ENCODE measurements around the gene RAB23.

DNA sequence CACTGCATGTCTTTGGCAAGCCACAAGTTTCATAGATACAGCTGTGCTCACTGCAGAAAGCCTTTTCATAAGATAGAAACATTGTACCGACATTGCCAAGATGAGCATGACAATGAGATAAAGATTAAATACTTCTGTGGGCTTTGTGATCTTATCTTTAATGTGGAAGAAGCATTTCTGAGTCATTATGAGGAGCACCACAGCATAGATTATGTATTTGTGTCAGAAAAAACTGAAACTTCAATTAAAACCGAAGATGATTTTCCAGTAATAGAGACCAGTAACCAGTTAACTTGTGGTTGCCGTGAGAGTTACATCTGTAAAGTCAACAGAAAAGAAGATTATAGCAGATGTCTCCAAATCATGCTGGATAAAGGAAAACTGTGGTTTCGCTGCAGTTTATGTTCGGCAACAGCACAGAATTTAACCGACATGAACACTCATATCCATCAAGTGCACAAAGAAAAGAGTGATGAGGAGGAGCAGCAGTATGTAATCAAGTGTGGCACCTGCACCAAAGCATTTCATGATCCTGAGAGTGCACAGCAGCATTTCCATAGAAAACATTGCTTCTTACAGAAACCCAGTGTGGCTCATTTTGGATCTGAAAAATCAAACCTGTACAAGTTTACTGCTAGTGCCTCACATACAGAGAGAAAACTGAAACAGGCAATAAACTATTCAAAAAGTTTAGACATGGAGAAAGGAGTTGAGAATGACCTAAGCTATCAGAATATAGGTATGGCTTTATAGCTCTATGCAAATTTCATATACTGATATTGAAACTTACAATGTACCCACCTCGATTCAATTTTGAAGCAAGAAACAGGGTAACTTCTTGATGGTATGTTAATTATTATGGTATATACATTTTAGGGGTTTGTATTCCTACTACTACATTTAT lies 73.9 kb downstream of the RAB23 start:
- TF ChIP-seq, protein P1, sequence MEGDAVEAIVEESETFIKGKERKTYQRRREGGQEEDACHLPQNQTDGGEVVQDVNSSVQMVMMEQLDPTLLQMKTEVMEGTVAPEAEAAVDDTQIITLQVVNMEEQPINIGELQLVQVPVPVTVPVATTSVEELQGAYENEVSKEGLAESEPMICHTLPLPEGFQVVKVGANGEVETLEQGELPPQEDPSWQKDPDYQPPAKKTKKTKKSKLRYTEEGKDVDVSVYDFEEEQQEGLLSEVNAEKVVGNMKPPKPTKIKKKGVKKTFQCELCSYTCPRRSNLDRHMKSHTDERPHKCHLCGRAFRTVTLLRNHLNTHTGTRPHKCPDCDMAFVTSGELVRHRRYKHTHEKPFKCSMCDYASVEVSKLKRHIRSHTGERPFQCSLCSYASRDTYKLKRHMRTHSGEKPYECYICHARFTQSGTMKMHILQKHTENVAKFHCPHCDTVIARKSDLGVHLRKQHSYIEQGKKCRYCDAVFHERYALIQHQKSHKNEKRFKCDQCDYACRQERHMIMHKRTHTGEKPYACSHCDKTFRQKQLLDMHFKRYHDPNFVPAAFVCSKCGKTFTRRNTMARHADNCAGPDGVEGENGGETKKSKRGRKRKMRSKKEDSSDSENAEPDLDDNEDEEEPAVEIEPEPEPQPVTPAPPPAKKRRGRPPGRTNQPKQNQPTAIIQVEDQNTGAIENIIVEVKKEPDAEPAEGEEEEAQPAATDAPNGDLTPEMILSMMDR (conservative IDR thresholded peaks at IDR 0.05), result no peak
- TF ChIP-seq EZH2 (IDR thresholded peaks at IDR 0.05; ENCODE audit: low read depth), result no peak
